OCI-LY1 (cell line): ENCODE results near the gene FHIP1A.

Experiments
- H2AFZ ChIP-seq: fragments of 200-600 bp; sonication (generic), shearing (Covaris generic); 2 replicates; pipeline ENCODE4 v1.6.0; 2014; ENCODE audit warnings: antibody characterized with exemption, mild to moderate bottlenecking, low read length
- H3F3A ChIP-seq: fragments of 200-600 bp; sonication (generic), shearing (Covaris generic); 2 replicates; pipeline ENCODE4 v1.6.0; 2014; ENCODE audit warnings: mild to moderate bottlenecking, antibody characterized with exemption, low read length, moderate library complexity; ENCODE audit not compliant: insufficient read depth
- H3K27ac ChIP-seq: fragments of 200-600 bp; sonication (generic); 2 replicates; pipeline ENCODE4 v1.5.1; 2014; ENCODE audit warnings: low read length, mixed run types, mild to moderate bottlenecking, low read depth; ENCODE audit not compliant: poor library complexity, severe bottlenecking
- H3K27me3 ChIP-seq: fragments of 200-600 bp; sonication (generic); 2 replicates; pipeline ENCODE4 v1.6.0; 2014; ENCODE audit warnings: antibody characterized with exemption, mild to moderate bottlenecking, low read length, moderate library complexity; ENCODE audit not compliant: insufficient read depth
- H3K36me3 ChIP-seq: fragments of 200-600 bp; sonication (generic); 2 replicates; pipeline ENCODE4 v1.6.1; 2014; ENCODE audit warnings: mild to moderate bottlenecking, antibody characterized with exemption, low read length, moderate library complexity, mixed read lengths; ENCODE audit not compliant: insufficient read depth
- H3K4me1 ChIP-seq: fragments of 200-600 bp; sonication (generic); 2 replicates; pipeline ENCODE4 v1.5.1; 2014; ENCODE audit warnings: mild to moderate bottlenecking, low read length, moderate library complexity; ENCODE audit not compliant: insufficient read depth, severe bottlenecking
- H3K4me2 ChIP-seq: fragments of 200-600 bp; sonication (generic), shearing (Covaris generic); 2 replicates; pipeline ENCODE4 v1.6.1; 2014; ENCODE audit warnings: low read length
- H3K4me3 ChIP-seq: fragments of 200-600 bp; sonication (generic); 2 replicates; pipeline ENCODE4 v1.5.1; 2014; ENCODE audit warnings: low read length, low read depth, mild to moderate bottlenecking, mixed read lengths; ENCODE audit not compliant: poor library complexity, severe bottlenecking
- H3K79me2 ChIP-seq: fragments of 200-600 bp; shearing (Covaris generic); 2 replicates; pipeline ENCODE4 v1.6.1; 2016; ENCODE audit warnings: mixed run types, low read length, mixed read lengths; ENCODE audit not compliant: insufficient read depth
- H3K9ac ChIP-seq: fragments of 200-600 bp; sonication (generic), shearing (Covaris generic); 2 replicates; pipeline ENCODE4 v1.6.1; 2014; ENCODE audit warnings: mild to moderate bottlenecking, low read length, mixed read lengths
- H3K9me2 ChIP-seq: fragments of 200-600 bp; sonication (generic), shearing (Covaris generic); 2 replicates; pipeline ENCODE4 v1.6.1; 2014; ENCODE audit warnings: low read depth, mild to moderate bottlenecking, low read length, mixed read lengths
- H3K9me3 ChIP-seq: fragments of 200-600 bp; shearing (Covaris generic); 2 replicates; pipeline ENCODE4 v1.6.1; 2014; ENCODE audit warnings: low read length, mixed read lengths
- H4K20me1 ChIP-seq: fragments of 200-600 bp; sonication (generic), shearing (Covaris generic); 2 replicates; pipeline ENCODE4 v1.6.0; 2016; ENCODE audit warnings: mild to moderate bottlenecking, low read length; ENCODE audit not compliant: insufficient read depth
- CTCF ChIP-seq: fragments of 200-600 bp; sonication (generic), shearing (Covaris generic); IDR thresholded peaks from 2 replicates; pipeline ENCODE4 v1.5.1; 2017; ENCODE audit warnings: mild to moderate bottlenecking, antibody characterized with exemption, low read length, moderate library complexity, mixed read lengths
- EZH2 ChIP-seq: fragments of 200-600 bp; sonication (generic), shearing (Covaris generic); IDR thresholded peaks from 2 replicates; pipeline ENCODE4 v1.8.0; 2017; ENCODE audit warnings: borderline replicate concordance, mixed run types, mild to moderate bottlenecking, antibody characterized with exemption, low read length, moderate library complexity, mixed read lengths

FHIP1A gene

GRCh38 chr4:151430740-151431457, 21.9 kb downstream of the FHIP1A start:
- Histone ChIP-seq H3K79me2 (no peaks in the 10 kb centered on the region), H4K20me1 (no peaks in the 10 kb centered on the region), H3K27ac (no peak overlapping the region), H3K4me1 (no peaks in the 10 kb centered on the region), H3K4me2 (no peak overlapping the region), H3K27me3 (no peaks in the 10 kb centered on the region), H2AFZ (no peak overlapping the region), H3K9me3 (no peaks in the 10 kb centered on the region), H3F3A (no peaks in the 10 kb centered on the region), H3K9me2 (no peaks in the 10 kb centered on the region), H3K9ac (no peak overlapping the region), H3K36me3 (no peaks in the 10 kb centered on the region), H3K4me3 (no peak overlapping the region)
- TF ChIP-seq CTCF, result no peak
- TF ChIP-seq EZH2, result no peak

- Histone ChIP-seq H3K27me3 (no peaks in the 10 kb centered on the region), H3K36me3 (no peaks in the 10 kb centered on the region), H3K9me3 (no peaks in the 10 kb centered on the region), H2AFZ (no peak overlapping the region), H4K20me1 (no peaks in the 10 kb centered on the region), H3K27ac (no peak overlapping the region), H3K4me1 (no peaks in the 10 kb centered on the region), H3K4me2 (no peak overlapping the region), H3K9me2 (no peaks in the 10 kb centered on the region), H3K79me2 (no peaks in the 10 kb centered on the region), H3F3A (no peaks in the 10 kb centered on the region), H3K9ac (no peak overlapping the region), H3K4me3 (no peak overlapping the region)
- TF ChIP-seq EZH2 (no peak), CTCF (no peak)
Measured at GRCh38 chr4:151431728-151432127, 22.8 kb downstream of the FHIP1A start.

GRCh38 chr4:151432654-151433053, 23.7 kb downstream of the FHIP1A start:
- H3K4me1 ChIP-seq, result no peaks in the 10 kb centered on the region
- no peak overlapping the region for H3K4me3 ChIP-seq
- no peaks in the 10 kb centered on the region for H3K79me2 ChIP-seq
- H3F3A ChIP-seq, result no peaks in the 10 kb centered on the region
- no peak overlapping the region for H3K9ac ChIP-seq
- H3K9me2 ChIP-seq, result no peaks in the 10 kb centered on the region
- H3K4me2 ChIP-seq, result no peak overlapping the region
- H4K20me1 ChIP-seq, result no peaks in the 10 kb centered on the region
- H2AFZ ChIP-seq, result no peak overlapping the region
- no peak overlapping the region for H3K27ac ChIP-seq
- no peaks in the 10 kb centered on the region for H3K27me3 ChIP-seq
- H3K9me3 ChIP-seq, result no peaks in the 10 kb centered on the region
- H3K36me3 ChIP-seq, result no peaks in the 10 kb centered on the region
- TF ChIP-seq EZH2, result no peak
- no peak for TF ChIP-seq CTCF
